ENCODE measurements around the gene ZMYND8. TPM values are rescaled to one million over a fixed set of nuclear protein-coding genes. Genes with fewer than 3 reads are reported as not detected.

ZMYND8 gene
- total RNA-seq, 1 experiment from 2014 or later, result 44.1 TPM

DNA sequence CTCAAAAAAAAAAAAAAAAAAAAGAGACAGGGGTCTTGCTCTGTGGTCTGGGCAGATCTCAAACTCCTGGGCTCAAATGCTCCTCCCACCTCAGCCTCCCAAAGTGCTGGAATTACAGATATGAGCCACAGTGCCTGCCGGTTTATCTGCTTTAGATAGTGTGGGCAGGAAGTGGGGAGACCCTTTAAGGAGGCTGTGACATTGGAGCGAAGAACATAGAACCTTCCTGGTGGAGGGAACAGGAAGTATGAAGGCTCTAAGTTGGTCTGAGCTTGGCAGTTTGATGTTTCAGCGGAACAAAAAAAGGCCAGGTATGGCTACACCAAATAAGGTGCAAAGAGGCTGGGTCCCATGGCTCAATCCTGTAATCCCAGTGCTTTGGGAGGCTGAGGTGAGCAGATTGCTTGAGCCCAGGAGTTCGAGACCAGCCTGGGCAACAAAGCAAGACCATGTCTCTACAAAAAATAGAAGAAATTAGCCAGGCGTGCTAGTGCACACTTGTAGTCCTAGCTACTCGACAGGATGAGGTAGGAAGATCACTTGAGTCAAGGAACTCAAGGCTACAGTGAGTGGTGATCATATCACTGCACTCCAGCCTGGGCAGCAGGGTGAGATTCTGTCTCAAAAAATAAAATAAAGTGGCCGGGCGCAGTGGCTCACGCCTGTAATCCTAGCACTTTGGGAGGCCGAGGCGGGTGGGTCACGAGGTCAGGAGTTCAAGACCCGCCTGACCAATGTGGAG lies 8.7 kb upstream of the ZMYND8 start:
- Histone ChIP-seq H3K4me2 (ENCODE audit: low read depth, low read length, poor library complexity, severe bottlenecking) (no peak overlapping the region), H3K9me3 (ENCODE audit: low read length) (no peaks in the 10 kb centered on the region), H3K79me2 (ENCODE audit: low read length) (no peaks in the 10 kb centered on the region), H3K27ac (ENCODE audit: low read length) (no peak overlapping the region), H2AFZ (ENCODE audit: low read length) (no peak overlapping the region), H3K4me3 (ENCODE audit: low read length) (no peak overlapping the region), H3K9ac (ENCODE audit: low read length) (no peak overlapping the region), H4K20me1 (ENCODE audit: insufficient read depth, low read depth, low read length) (no peaks in the 10 kb centered on the region), H3K4me1 (ENCODE audit: low read length) (peaks cover 11% of the 10 kb centered on the region), H3K9me2 (replicated peaks; ENCODE audit: insufficient read depth, low read length) (no peaks in the 10 kb centered on the region), H3K36me3 (ENCODE audit: insufficient read depth, low read length) (no peaks in the 10 kb centered on the region), H3K27me3 (ENCODE audit: low read length) (no peaks in the 10 kb centered on the region)
- peak; percentile 33 for DNase-seq

DNA sequence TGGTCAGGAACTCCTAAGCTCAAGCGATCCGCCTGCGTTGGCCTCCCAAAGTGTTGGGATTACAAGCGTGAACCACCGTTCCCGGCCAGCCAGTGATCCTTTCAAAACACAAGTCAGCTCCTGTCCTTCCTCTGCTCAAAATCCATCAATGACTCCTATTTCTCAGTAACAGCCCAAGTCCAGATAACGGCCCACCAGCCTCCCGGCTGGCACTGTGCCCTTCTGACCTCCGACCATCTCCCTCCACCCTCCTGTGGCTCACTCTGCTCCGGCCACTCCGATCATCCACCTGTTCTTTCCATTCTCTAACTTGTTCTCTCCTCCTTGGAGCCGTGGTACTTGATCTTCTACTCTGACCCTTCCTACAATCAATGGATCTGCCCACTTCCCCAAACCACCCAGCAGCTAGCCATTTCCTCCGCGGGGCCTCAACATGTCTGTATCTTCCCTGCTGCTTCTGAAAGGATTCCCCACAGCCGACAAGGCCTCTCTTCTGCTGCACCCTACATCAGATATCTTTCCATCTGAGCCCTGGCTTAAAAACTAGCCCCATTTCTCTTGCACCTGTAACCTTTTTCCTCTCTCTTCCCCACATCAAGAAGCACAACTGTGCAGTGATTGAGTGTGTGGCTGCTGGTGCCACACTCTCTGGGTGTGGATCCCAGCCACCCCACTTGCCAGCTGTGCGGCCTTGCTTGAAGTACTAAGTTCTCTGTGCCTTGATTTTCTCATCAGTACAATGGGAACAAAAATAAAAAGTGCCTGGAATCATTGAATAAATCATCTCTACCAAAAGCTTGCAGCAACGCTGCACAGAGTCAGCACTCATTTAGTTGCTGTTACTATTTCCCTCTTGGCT lies 6.1 kb upstream of the ZMYND8 start:
- Histone ChIP-seq H3K9me3 (ENCODE audit: low read length) (no peaks in the 10 kb centered on the region), H3K4me2 (ENCODE audit: low read depth, low read length, poor library complexity, severe bottlenecking) (no peak overlapping the region), H3K27ac (ENCODE audit: low read length) (no peak overlapping the region), H2AFZ (ENCODE audit: low read length) (no peak overlapping the region), H3K4me1 (ENCODE audit: low read length) (peaks cover 37% of the 10 kb centered on the region), H3K9ac (ENCODE audit: low read length) (no peak overlapping the region), H3K4me3 (ENCODE audit: low read length) (no peak overlapping the region), H3K36me3 (ENCODE audit: insufficient read depth, low read length) (no peaks in the 10 kb centered on the region), H4K20me1 (ENCODE audit: insufficient read depth, low read depth, low read length) (no peaks in the 10 kb centered on the region), H3K27me3 (ENCODE audit: low read length) (no peaks in the 10 kb centered on the region), H3K9me2 (replicated peaks; ENCODE audit: insufficient read depth, low read length) (no peaks in the 10 kb centered on the region), H3K79me2 (ENCODE audit: low read length) (no peaks in the 10 kb centered on the region)
- peak; percentile 34 for DNase-seq

DNA sequence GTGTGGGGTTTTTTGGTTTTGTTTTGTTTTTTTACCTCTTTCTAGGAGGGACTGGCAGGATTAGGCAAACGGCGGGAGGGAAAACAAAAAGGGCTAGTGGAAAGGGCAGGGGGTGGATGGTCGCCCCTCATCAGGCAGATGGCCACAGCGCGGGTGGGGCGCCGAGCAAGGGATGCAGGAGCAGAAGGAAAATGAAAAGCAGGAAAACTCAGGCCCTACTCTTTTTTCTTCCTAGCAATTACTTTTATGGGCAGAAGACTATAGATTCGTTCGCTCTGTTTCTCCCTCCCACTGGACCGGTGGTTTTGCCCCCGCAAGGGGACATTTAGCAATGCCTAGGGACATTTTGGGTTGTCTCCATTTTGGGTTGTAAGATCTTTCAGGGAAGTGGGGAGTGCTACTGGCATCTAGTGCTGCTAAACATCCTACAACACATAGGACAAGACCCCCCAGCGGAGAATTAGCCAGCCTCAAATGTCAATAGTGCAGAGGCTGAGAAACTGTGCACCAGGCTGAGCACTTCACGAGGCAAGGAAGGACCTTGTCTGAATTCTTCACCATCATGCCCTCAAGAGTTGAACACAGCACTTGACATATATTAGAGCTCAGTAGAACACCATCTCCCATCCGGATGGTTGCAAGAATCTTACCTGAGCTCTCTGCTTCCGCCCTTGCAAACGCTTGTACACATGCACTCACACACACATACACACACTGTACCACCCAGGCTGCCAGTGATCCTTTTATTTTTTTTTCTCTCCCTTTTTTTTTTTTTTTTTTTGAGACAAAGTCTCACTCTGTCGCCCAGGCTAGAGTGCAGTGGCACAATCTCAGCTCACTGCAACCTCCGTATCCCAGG lies 4.8 kb upstream of the ZMYND8 start:
- peak overlapping the region; percentile 92 for H3K9ac ChIP-seq (ENCODE audit: low read length)

DNA sequence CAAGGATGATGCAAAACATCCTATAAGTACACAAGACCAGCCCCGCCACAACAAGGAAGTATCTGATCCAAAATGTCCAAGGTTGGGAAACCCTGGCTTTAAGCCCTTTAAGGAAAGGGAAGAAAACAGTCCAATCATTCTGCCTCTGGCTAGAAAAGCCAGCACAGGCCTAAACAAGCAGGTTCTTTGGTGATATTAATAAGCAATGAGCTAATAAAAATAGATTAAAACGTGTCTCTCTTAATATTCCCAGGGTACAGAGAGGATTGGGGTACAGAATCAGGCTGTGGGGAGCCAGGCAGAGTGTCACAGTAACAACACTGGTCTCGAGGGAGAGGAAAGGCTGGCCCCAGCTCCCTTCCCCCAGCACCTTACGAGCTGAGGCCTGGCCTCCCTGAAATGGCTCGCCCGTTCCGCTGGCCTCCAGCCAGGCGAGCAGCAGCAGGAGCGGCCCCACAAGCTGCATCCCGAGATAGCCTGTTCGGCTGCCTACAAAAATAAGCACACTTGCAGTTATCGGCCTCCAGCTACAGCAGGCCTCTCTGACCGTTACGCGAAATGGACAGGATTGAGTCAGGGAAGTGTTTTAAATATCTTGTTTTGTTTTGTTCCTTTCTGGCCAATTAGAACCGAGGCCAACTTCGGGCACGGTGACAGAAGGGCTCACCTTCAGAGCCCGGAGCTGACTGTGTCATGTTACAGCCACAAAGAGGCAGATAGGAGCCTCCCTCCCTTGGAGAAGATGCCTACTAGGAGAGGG lies 4.0 kb upstream of the ZMYND8 start:
- Histone ChIP-seq H2AFZ (ENCODE audit: low read length) (peak overlapping the region; percentile 91), H4K20me1 (ENCODE audit: insufficient read depth, low read depth, low read length) (no peaks in the 10 kb centered on the region), H3K79me2 (ENCODE audit: low read length) (peaks cover 10% of the 10 kb centered on the region), H3K27me3 (ENCODE audit: low read length) (no peaks in the 10 kb centered on the region), H3K9ac (ENCODE audit: low read length) (peak overlapping the region; percentile 92), H3K4me3 (ENCODE audit: low read length) (peak overlapping the region; percentile 59), H3K4me2 (ENCODE audit: low read depth, low read length, poor library complexity, severe bottlenecking) (peak overlapping the region; percentile 97), H3K4me1 (ENCODE audit: low read length) (peaks cover 50% of the 10 kb centered on the region), H3K9me2 (replicated peaks; ENCODE audit: insufficient read depth, low read length) (no peaks in the 10 kb centered on the region), H3K27ac (ENCODE audit: low read length) (peak overlapping the region; percentile 98), H3K9me3 (ENCODE audit: low read length) (no peaks in the 10 kb centered on the region), H3K36me3 (ENCODE audit: insufficient read depth, low read length) (no peaks in the 10 kb centered on the region)
- peak; percentile 77 for DNase-seq

More for the DNA sequence above, 4.8 kb upstream of the ZMYND8 start:
- Histone ChIP-seq H3K79me2 (ENCODE audit: low read length) (peaks cover 2% of the 10 kb centered on the region), H3K36me3 (ENCODE audit: insufficient read depth, low read length) (no peaks in the 10 kb centered on the region), H3K4me1 (ENCODE audit: low read length) (peaks cover 48% of the 10 kb centered on the region), H3K4me3 (ENCODE audit: low read length) (peak overlapping the region; percentile 59), H3K4me2 (ENCODE audit: low read depth, low read length, poor library complexity, severe bottlenecking) (peak overlapping the region; percentile 97), H3K27ac (ENCODE audit: low read length) (peak overlapping the region; percentile 98), H3K27me3 (ENCODE audit: low read length) (no peaks in the 10 kb centered on the region), H3K9me2 (replicated peaks; ENCODE audit: insufficient read depth, low read length) (no peaks in the 10 kb centered on the region), H2AFZ (ENCODE audit: low read length) (peak overlapping the region; percentile 91), H3K9me3 (ENCODE audit: low read length) (no peaks in the 10 kb centered on the region), H4K20me1 (ENCODE audit: insufficient read depth, low read depth, low read length) (no peaks in the 10 kb centered on the region)
- peak; percentile 22 for DNase-seq

DNA sequence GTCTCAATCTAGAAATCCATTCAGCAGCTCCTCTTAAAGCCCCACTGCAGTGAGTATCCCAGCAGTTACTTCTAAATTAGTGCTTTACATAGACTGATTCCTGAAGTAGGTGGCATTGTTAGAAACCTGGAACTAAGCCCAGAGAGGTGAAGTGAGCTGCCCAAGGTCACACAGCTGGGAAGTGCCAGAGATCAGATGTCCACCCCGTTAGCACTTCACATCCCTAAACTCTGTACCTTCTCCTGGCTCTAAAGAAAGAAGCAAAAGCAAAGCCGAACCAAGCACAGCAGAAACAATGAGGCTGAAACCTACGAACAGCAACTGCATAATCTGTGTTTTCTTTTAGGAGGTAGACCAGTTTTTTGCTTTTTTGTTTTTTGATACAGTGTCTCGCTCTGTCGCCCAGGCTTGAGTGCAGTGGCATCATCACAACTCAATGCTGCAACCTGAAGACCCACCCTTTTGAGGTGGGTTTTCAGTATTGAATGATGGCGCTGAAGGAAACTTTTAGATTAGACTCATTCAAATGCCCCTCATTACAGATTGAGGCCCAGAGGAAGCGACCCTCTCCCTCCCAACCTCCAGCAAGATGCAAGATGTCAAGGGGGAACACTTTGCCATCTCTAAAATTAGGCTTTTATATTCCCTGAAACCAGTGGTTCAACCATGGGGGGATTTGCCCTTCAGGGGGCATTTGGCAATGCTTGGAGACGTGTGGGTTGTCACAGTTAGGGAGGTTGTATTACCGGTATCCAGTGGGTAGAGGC lies 3.2 kb upstream of the ZMYND8 start:
- H3K4me1 ChIP-seq (ENCODE audit: low read length), result peaks cover 58% of the 10 kb centered on the region
- no peaks in the 10 kb centered on the region for H3K9me2 ChIP-seq (replicated peaks; ENCODE audit: insufficient read depth, low read length)
- H3K4me2 ChIP-seq (ENCODE audit: low read depth, low read length, poor library complexity, severe bottlenecking), result peak overlapping the region; percentile 97
- H3K27ac ChIP-seq (ENCODE audit: low read length), result peak overlapping the region; percentile 98
- H3K4me3 ChIP-seq (ENCODE audit: low read length), result peak overlapping the region; percentile 59
- no peaks in the 10 kb centered on the region for H3K27me3 ChIP-seq (ENCODE audit: low read length)
- DNase-seq, result peak; percentile 50
- peaks cover 18% of the 10 kb centered on the region for H3K79me2 ChIP-seq (ENCODE audit: low read length)
- no peaks in the 10 kb centered on the region for H3K36me3 ChIP-seq (ENCODE audit: insufficient read depth, low read length)
- H3K9me3 ChIP-seq (ENCODE audit: low read length), result no peaks in the 10 kb centered on the region
- no peaks in the 10 kb centered on the region for H4K20me1 ChIP-seq (ENCODE audit: insufficient read depth, low read depth, low read length)
- H3K9ac ChIP-seq (ENCODE audit: low read length), result peak overlapping the region; percentile 92
- peak overlapping the region; percentile 91; the same call in 1 of the 2 replicates for H2AFZ ChIP-seq (ENCODE audit: low read length)

DNA sequence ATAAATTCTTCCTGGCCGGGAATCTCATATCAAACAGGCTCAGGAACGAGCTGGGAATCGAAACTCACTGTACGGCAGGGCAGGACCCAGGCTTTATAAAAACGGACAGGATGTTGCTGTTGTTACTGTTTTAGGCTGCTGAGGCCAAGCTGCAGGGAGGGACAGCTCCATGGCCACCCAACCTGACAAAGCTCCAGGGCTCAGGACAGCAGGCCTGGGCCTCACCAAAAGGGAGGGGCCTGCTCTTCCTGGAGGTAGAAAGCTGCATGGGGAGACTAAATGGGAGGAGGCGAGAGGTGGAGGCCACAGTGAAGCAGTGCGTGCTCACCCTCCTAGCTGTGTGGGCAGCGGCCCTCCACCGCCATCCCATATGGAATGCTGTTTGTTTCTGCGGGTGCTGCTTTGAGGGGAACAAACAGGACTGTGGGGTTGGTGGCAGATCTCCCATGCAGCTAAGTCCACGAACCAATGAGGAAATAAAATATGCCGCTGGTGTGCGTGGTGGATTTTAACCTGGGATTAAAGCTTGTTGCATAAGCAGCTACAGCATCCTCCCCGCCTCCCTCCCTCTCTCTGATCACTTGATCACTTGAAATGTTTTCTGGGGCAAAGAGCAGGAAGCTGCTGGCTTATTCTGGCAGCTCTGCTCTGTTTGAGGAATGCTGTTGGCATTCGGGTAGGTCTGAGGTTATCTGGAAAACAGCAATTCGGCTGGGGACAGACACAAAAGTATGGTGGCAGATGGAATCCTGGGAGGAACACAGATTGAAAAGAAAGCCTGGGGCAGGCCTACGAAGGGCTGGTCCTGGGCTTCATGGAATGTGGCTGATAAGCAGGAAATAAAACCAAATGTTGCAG lies 2.4 kb upstream of the ZMYND8 start:
- peak; percentile 63 for DNase-seq
- Histone ChIP-seq H3K27me3 (ENCODE audit: low read length) (no peaks in the 10 kb centered on the region), H3K9ac (ENCODE audit: low read length) (peak overlapping the region; percentile 92), H3K4me2 (ENCODE audit: low read depth, low read length, poor library complexity, severe bottlenecking) (peak overlapping the region; percentile 97), H3K27ac (ENCODE audit: low read length) (peak overlapping the region; percentile 98), H2AFZ (ENCODE audit: low read length) (peak overlapping the region; percentile 37; the same call in 1 of the 2 replicates), H3K36me3 (ENCODE audit: insufficient read depth, low read length) (no peaks in the 10 kb centered on the region), H3K4me1 (ENCODE audit: low read length) (peaks cover 66% of the 10 kb centered on the region), H4K20me1 (ENCODE audit: insufficient read depth, low read depth, low read length) (no peaks in the 10 kb centered on the region), H3K79me2 (ENCODE audit: low read length) (peaks cover 26% of the 10 kb centered on the region), H3K9me3 (ENCODE audit: low read length) (no peaks in the 10 kb centered on the region), H3K9me2 (replicated peaks; ENCODE audit: insufficient read depth, low read length) (no peaks in the 10 kb centered on the region), H3K4me3 (ENCODE audit: low read length) (peak overlapping the region; percentile 59; the same call in 1 of the 2 replicates)
